H1 (cell line): Measurements from ENCODE around the gene CAB39L. TPM values are rescaled to one million over a fixed set of nuclear protein-coding genes. Genes with fewer than 3 reads are reported as not detected.

ENCODE experiments used
- CTCF ChIA-PET: fragments of 300-600 bp; sonication (Branson Sonifier 250); formaldehyde crosslinking; loops from one replicate; lab custom pipeline; 2021; ENCODE audit not compliant: partially characterized antibody; lab: Charles Lee
- POLR2A ChIA-PET: fragments of 300-600 bp; sonication (Branson Sonifier 250); formaldehyde crosslinking; loops from one replicate; lab custom pipeline; 2021; ENCODE audit warnings: inconsistent platforms; ENCODE audit not compliant: partially characterized antibody; lab: Charles Lee
- DNase-seq, 2 experiments: peaks; one replicate each; pipeline versions ENCODE4 v3.0.0 to v3.0.0-alpha.2; 2010 to 2022; ENCODE audit warnings: low spot score in 2 of 2, low read depth in 1 of 2, mixed read lengths in 1 of 2
- FAIRE-seq: peaks from 2 replicates; lab custom pipeline; 2011; peaks lifted over from hg19 to GRCh38; lab: Jason Lieb, UNC
- H2AFZ ChIP-seq: 2 replicates; pipeline ENCODE4 v1.8.1; 2012; ENCODE audit warnings: low read length, inconsistent platforms
- H2AK5ac ChIP-seq: 2 replicates; pipeline ENCODE4 v1.6.1; 2013; ENCODE audit warnings: low read depth, low read length
- H2BK120ac ChIP-seq: replicated peaks from 2 replicates; pipeline ENCODE3; 2013; ENCODE audit warnings: low read depth, low read length, inconsistent platforms
- H2BK12ac ChIP-seq: 2 replicates; pipeline ENCODE4 v1.6.1; 2013; ENCODE audit warnings: low read depth, low read length
- H2BK15ac ChIP-seq: 2 replicates; pipeline ENCODE4 v1.6.1; 2013; ENCODE audit warnings: low read length
- H2BK20ac ChIP-seq: 2 replicates; pipeline ENCODE4 v1.6.1; 2013; ENCODE audit warnings: low read length
- H2BK5ac ChIP-seq: 2 replicates; pipeline ENCODE4 v1.6.1; 2013; ENCODE audit warnings: low read depth, low read length
- H3K14ac ChIP-seq: 2 replicates; pipeline ENCODE4 v1.6.1; 2013; ENCODE audit warnings: inconsistent platforms; ENCODE audit not compliant: insufficient read length
- H3K18ac ChIP-seq: 2 replicates; pipeline ENCODE4 v1.6.1; 2013; ENCODE audit warnings: low read length; ENCODE audit errors: extremely low read depth
- H3K23ac ChIP-seq: 2 replicates; pipeline ENCODE4 v1.6.1; 2013; ENCODE audit warnings: inconsistent platforms; ENCODE audit not compliant: insufficient read length
- H3K23me2 ChIP-seq: 2 replicates; pipeline ENCODE4 v1.6.1; 2013; ENCODE audit warnings: low read depth, low read length
- H3K27ac ChIP-seq: 2 replicates; pipeline ENCODE4 v1.6.1; 2011; ENCODE audit warnings: low read depth, low read length, inconsistent platforms
- H3K27me3 ChIP-seq, 4 experiments: replicated peaks in 1 of 4; 1 replicate in 1 of 4; 2 replicates in 3 of 4; pipeline versions ENCODE4 v1.6.1 to v1.8.1; 2011 to 2013; ENCODE audit warnings: low read length in 3 of 4, mild to moderate bottlenecking in 3 of 4, inconsistent platforms in 2 of 4, mixed read lengths in 2 of 4, moderate library complexity in 1 of 4; ENCODE audit not compliant: control insufficient read depth in 3 of 4, insufficient read depth in 3 of 4; ENCODE audit errors: extremely low read depth in 1 of 4
- H3K36me3 ChIP-seq, 4 experiments: 2 replicates each; pipeline versions ENCODE4 v1.6.1 to v1.8.1; 2011 to 2013; ENCODE audit warnings: mild to moderate bottlenecking in 4 of 4, low read length in 3 of 4, moderate library complexity in 2 of 4, control low read depth in 1 of 4, inconsistent platforms in 1 of 4; ENCODE audit not compliant: insufficient read depth in 4 of 4, control insufficient read depth in 2 of 4
- H3K4ac ChIP-seq: replicated peaks from 2 replicates; pipeline ENCODE3; 2013; ENCODE audit warnings: low read length, low read depth, mixed read lengths, inconsistent platforms; ENCODE audit not compliant: insufficient read length
- H3K4me1 ChIP-seq, 4 experiments: replicated peaks in 1 of 4; 1 replicate in 1 of 4; 2 replicates in 3 of 4; pipeline versions ENCODE4 v1.6.1 to v1.8.1; 2011 to 2013; ENCODE audit warnings: low read length in 3 of 4, inconsistent platforms in 2 of 4, mixed read lengths in 1 of 4; ENCODE audit not compliant: insufficient read depth in 4 of 4, control insufficient read depth in 3 of 4
- H3K4me2 ChIP-seq, 2 experiments: 2 replicates each; pipeline versions ENCODE4 v1.6.1 to v1.8.1; 2011 to 2013; ENCODE audit warnings: low read depth in 2 of 2, low read length in 2 of 2, control low read depth in 1 of 2, inconsistent platforms in 1 of 2, mild to moderate bottlenecking in 1 of 2; ENCODE audit not compliant: insufficient read depth in 1 of 2
- H3K4me3 ChIP-seq, 4 experiments: fragments of 200-600, 300-600 bp in 1 of 4; sonication (generic), shearing (Covaris generic), sonication (Bioruptor Twin) in 1 of 4; 2 replicates each; pipeline versions ENCODE4 v1.5.1 to v1.8.1; 2011 to 2016; ENCODE audit warnings: low read length in 4 of 4, low read depth in 3 of 4, control low read depth in 2 of 4, inconsistent platforms in 2 of 4, mild to moderate bottlenecking in 2 of 4, mixed read lengths in 1 of 4, moderate library complexity in 1 of 4; ENCODE audit not compliant: insufficient read depth in 2 of 4; ENCODE audit errors: extremely low read depth in 1 of 4
- H3K56ac ChIP-seq: replicated peaks from 2 replicates; pipeline ENCODE3; 2013; ENCODE audit warnings: low read depth, mild to moderate bottlenecking, mixed read lengths, low read length, inconsistent platforms; ENCODE audit not compliant: insufficient read length
- H3K79me1 ChIP-seq: 2 replicates; pipeline ENCODE4 v1.6.1; 2013; ENCODE audit warnings: low read depth, low read length, control low read depth
- H3K79me2 ChIP-seq, 2 experiments: 2 replicates each; pipeline versions ENCODE4 v1.6.1 to v1.8.1; 2012 to 2013; ENCODE audit warnings: low read length in 2 of 2, mild to moderate bottlenecking in 2 of 2, inconsistent platforms in 1 of 2; ENCODE audit not compliant: insufficient read depth in 2 of 2, control insufficient read depth in 1 of 2
- H3K9ac ChIP-seq, 4 experiments: replicated peaks in 1 of 4; 1 replicate in 1 of 4; 2 replicates in 3 of 4; pipeline versions ENCODE4 v1.6.1 to v1.8.1; 2011 to 2013; ENCODE audit warnings: low read depth in 3 of 4, low read length in 3 of 4, control low read depth in 2 of 4, mild to moderate bottlenecking in 2 of 4, moderate library complexity in 2 of 4, inconsistent platforms in 1 of 4; ENCODE audit errors: extremely low read depth in 1 of 4
- H3K9me3 ChIP-seq, 2 experiments: 2 replicates each; pipeline versions ENCODE4 v1.6.1 to v1.8.1; 2012 to 2013; ENCODE audit warnings: mild to moderate bottlenecking in 2 of 2, moderate library complexity in 2 of 2, control low read depth in 1 of 2, inconsistent platforms in 1 of 2, low read depth in 1 of 2, low read length in 1 of 2, mixed read lengths in 1 of 2; ENCODE audit not compliant: insufficient read depth in 2 of 2
- H4K20me1 ChIP-seq, 2 experiments: replicated peaks in 1 of 2; 2 replicates each; pipeline versions ENCODE3 to v1.8.1; 2011 to 2013; ENCODE audit warnings: inconsistent platforms in 2 of 2, low read length in 2 of 2, mild to moderate bottlenecking in 1 of 2; ENCODE audit not compliant: insufficient read depth in 2 of 2, control insufficient read depth in 1 of 2
- H4K5ac ChIP-seq: 2 replicates; pipeline ENCODE4 v1.6.1; 2013; ENCODE audit warnings: low read length, low read depth, mixed read lengths, inconsistent platforms; ENCODE audit not compliant: insufficient read length
- H4K8ac ChIP-seq: 2 replicates; pipeline ENCODE4 v1.8.0; 2013; ENCODE audit warnings: mild to moderate bottlenecking, moderate library complexity, low read length, inconsistent platforms; ENCODE audit not compliant: insufficient read depth; ENCODE audit errors: extremely low read depth
- H4K91ac ChIP-seq: replicated peaks from 2 replicates; pipeline ENCODE3; 2013; ENCODE audit warnings: low read length, mixed read lengths, inconsistent platforms; ENCODE audit not compliant: insufficient read length
- MAX ChIP-seq: IDR thresholded peaks from 2 replicates; pipeline ENCODE4 v1.6.1; 2012; ENCODE audit warnings: inconsistent platforms
- SIN3A ChIP-seq, 2 experiments: IDR thresholded peaks in 1 of 2; conservative IDR thresholded peaks in 1 of 2; 2 replicates each; pipeline ENCODE4 v1.6.1; 2011 to 2012; ENCODE audit warnings: low read length in 2 of 2, improper control_type of control experiment in 1 of 2, low read depth in 1 of 2, mild to moderate bottlenecking in 1 of 2
- SP4 ChIP-seq: IDR thresholded peaks from 2 replicates; pipeline ENCODE4 v1.6.1; 2012; ENCODE audit warnings: low read length, inconsistent platforms
- WGBS, 2 experiments: shearing (Covaris generic) in 1 of 2; methylation state at CpG; one replicate each; pipeline versions ENCODE4 v1.1.6 to v1.1.7; 2013 to 2015; ENCODE audit warnings: low lambda C conversion rate in 2 of 2, mixed read lengths in 2 of 2, inconsistent platforms in 1 of 2, low coverage in 1 of 2, missing lambda C conversion rate in 1 of 2; ENCODE audit not compliant: insufficient replicate concordance in 2 of 2, insufficient coverage in 1 of 2, insufficient read length in 1 of 2; ENCODE audit errors: extremely low coverage in 1 of 2, missing lambda C conversion rate in 1 of 2; 5-methylcytosine and 5-hydroxymethylcytosine counted together
- polyA plus RNA-seq, 7 experiments: library from polyadenylated mRNA; depleted of rRNA in 3 of 7; stranded (reverse) in 5 of 7; unstranded in 2 of 7; fragments of >200 nt in 5 of 7; fragments of 200-250 nt in 2 of 7; gene quantifications; 1 replicate in 5 of 7; 2 replicates in 1 of 7; 4 replicates in 1 of 7; pipeline versions ENCODE4 v1.2.1 to v1.2.3, GENCODE V29; 2011 to 2013; ENCODE audit warnings: missing spikeins in 2 of 7, mixed read lengths in 2 of 7
- total RNA-seq: library from RNA; stranded (reverse); fragmentation: NEBNext Ultra II Directional; extraction: Animal tissue kit (Norgen Biotek cat#: 25700); gene quantifications from 2 replicates; pipeline ENCODE4 v1.2.1, GENCODE V29; 2021

Gene CAB39L
- total and polyA plus RNA-seq, 2 of the 8 experiments (the other 6 are each of a cell fraction or from before 2014, with no cell fraction given) = 2.5 to 4.8 TPM

- H3K4ac ChIP-seq = no peak overlapping the region
- POLR2A ChIA-PET = no interaction called here
- no peaks in the 10 kb centered on the region for H3K36me3 ChIP-seq
- no peak overlapping the region for H2BK20ac ChIP-seq
- DNase-seq (no peak), FAIRE-seq (no peak)
- no peak overlapping the region for H2AK5ac ChIP-seq
- no peaks in the 10 kb centered on the region for H3K79me2 ChIP-seq
- no peak overlapping the region for H2BK5ac ChIP-seq
- H3K23ac ChIP-seq = no peak overlapping the region
- H4K5ac ChIP-seq = no peak overlapping the region
- H3K27me3 ChIP-seq = no peaks in the 10 kb centered on the region
- H3K79me1 ChIP-seq = no peaks in the 10 kb centered on the region
- no peak overlapping the region for H2BK15ac ChIP-seq
- H3K9me3 ChIP-seq = no peaks in the 10 kb centered on the region
- no peaks in the 10 kb centered on the region for H3K23me2 ChIP-seq
- H4K91ac ChIP-seq = no peak overlapping the region
- H3K9ac ChIP-seq = no peak overlapping the region
- no peaks in the 10 kb centered on the region for H4K20me1 ChIP-seq
- no peak overlapping the region for H3K27ac ChIP-seq
- no peak overlapping the region for H3K14ac ChIP-seq
- no peak overlapping the region for H2AFZ ChIP-seq
- H3K4me1 ChIP-seq = peaks cover 0 to 3% (median 1%) of the 10 kb centered on the region in 4 experiments; a peak in 1 of 7 replicates
- no peak overlapping the region for H2BK12ac ChIP-seq
- 90% methylated on average over 11 of the region's 11 CpGs; no CpG with 5 or more reads in 1 of the 2 experiments for WGBS, 2 experiments
- no peak overlapping the region for H3K56ac ChIP-seq
- no peak overlapping the region for H4K8ac ChIP-seq
- no peak overlapping the region for H3K4me3 ChIP-seq
- no peak overlapping the region for H3K18ac ChIP-seq
- CTCF ChIA-PET = interaction anchor here (1.4 kb wide), 1 partner anchor 9 kb away, joined by 3 read pairs; no protein-coding TSS in a partner anchor
- H2BK120ac ChIP-seq = no peak overlapping the region
- no peak overlapping the region for H3K4me2 ChIP-seq
- no peak for TF ChIP-seq SIN3A (conservative IDR thresholded peaks at IDR 0.05 in 1 of 2, IDR thresholded peaks at IDR 0.05 in 1 of 2; ENCODE audit: low read depth in 1 of 2, low read length in 2 of 2)
- TF ChIP-seq MAX = no peak
- no peak for TF ChIP-seq SP4
Observed at GRCh38 chr13:49308921-49309408, 134.9 kb downstream of the CAB39L start.
